ENCODE measurements around the gene NKPD1.

DNA sequence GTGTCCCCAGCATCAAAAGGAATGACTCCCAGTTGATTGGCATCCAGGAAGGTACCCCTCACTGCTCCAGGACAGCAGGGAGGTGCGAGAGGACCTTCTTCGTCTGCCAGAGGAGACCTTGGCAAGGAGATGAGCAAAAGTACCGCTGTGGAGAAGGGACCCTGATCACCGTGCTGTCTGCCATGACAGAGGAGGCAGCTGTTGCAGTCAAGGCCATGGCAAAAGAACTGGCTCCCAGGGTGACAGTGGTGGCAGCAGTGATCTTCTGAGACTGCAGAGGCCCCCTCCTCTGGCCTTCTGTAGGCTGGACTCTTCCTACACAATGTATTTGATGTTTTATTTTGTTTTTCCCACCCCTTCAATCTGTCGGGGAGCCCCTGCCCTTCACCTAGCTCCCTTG is 32.0 kb downstream of the NKPD1 start:
- TF ChIP-seq, protein P1, sequence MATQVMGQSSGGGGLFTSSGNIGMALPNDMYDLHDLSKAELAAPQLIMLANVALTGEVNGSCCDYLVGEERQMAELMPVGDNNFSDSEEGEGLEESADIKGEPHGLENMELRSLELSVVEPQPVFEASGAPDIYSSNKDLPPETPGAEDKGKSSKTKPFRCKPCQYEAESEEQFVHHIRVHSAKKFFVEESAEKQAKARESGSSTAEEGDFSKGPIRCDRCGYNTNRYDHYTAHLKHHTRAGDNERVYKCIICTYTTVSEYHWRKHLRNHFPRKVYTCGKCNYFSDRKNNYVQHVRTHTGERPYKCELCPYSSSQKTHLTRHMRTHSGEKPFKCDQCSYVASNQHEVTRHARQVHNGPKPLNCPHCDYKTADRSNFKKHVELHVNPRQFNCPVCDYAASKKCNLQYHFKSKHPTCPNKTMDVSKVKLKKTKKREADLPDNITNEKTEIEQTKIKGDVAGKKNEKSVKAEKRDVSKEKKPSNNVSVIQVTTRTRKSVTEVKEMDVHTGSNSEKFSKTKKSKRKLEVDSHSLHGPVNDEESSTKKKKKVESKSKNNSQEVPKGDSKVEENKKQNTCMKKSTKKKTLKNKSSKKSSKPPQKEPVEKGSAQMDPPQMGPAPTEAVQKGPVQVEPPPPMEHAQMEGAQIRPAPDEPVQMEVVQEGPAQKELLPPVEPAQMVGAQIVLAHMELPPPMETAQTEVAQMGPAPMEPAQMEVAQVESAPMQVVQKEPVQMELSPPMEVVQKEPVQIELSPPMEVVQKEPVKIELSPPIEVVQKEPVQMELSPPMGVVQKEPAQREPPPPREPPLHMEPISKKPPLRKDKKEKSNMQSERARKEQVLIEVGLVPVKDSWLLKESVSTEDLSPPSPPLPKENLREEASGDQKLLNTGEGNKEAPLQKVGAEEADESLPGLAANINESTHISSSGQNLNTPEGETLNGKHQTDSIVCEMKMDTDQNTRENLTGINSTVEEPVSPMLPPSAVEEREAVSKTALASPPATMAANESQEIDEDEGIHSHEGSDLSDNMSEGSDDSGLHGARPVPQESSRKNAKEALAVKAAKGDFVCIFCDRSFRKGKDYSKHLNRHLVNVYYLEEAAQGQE (IDR thresholded peaks at IDR 0.05): no peak
- TF ChIP-seq CTCF (IDR thresholded peaks at IDR 0.05; ENCODE audit: low read depth, low read length, missing input control): no peak
- no peak for TF ChIP-seq ZBTB33 (IDR thresholded peaks at IDR 0.05)
- no peak for TF ChIP-seq EGR1 (IDR thresholded peaks at IDR 0.05; ENCODE audit: low read depth in 2 of 2)
- TF ChIP-seq FOXA1 (IDR thresholded peaks at IDR 0.05): no peak
- no peak for TF ChIP-seq SP1 (IDR thresholded peaks at IDR 0.05)
- no peak for TF ChIP-seq RAD21 (IDR thresholded peaks at IDR 0.05)
- TF ChIP-seq GABPA (IDR thresholded peaks at IDR 0.05 in 1 of 2, conservative IDR thresholded peaks at IDR 0.05 in 1 of 2): no peak
- TF ChIP-seq JUND (IDR thresholded peaks at IDR 0.05): no peak
- no peak for TF ChIP-seq FOXA2 (IDR thresholded peaks at IDR 0.05)
- TF ChIP-seq MAX (IDR thresholded peaks at IDR 0.05): no peak
- TF ChIP-seq YY1 (IDR thresholded peaks at IDR 0.05): no peak
